CD1c-positive myeloid dendritic cell (primary cell): ENCODE results near the gene SNX10.

Experiments used
- DNase-seq: peaks from one replicate; pipeline ENCODE4 v3.0.0-alpha.2; 2016; ENCODE audit errors: extremely low spot score

The SNX10 gene

GRCh38 chr7:26334166-26334859 is 42.7 kb downstream of the SNX10 start:
- no peak for DNase-seq

- DNase-seq = peak; percentile 36
Observed at GRCh38 chr7:26337232-26337865, 45.7 kb downstream of the SNX10 start.

GRCh38 chr7:26340476-26341018 is 48.9 kb downstream of the SNX10 start:
- DNase-seq = no peak

DNA sequence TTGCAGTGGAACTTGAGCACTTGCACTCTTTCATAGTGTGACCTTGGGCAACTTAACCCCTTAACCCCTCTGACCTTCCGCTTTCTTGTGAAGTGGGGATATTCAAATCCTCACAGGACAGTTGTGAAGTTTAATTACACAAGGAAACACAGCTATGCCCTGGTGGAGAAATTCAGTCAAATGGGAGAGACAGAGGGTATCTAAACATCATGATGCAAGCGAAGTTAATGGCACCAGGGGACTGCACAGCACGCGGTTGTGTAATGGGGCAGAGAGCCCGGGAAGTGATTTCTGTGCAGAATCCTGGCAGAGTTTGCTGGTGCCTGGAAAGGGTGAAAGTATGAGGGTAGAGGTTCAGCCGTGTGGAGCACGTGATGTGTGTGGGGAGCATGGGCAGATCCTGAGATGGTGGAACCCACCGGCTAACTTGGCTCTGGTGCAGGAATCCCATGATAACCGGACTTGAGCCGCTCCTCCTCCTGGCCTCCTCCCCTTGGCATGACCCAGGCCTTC is 51.7 kb downstream of the SNX10 start:
- DNase-seq = no peak

- no peak for DNase-seq
Observed at GRCh38 chr7:26343837-26344236, 52.2 kb downstream of the SNX10 start.

GRCh38 chr7:26345202-26345601 is 53.5 kb downstream of the SNX10 start:
- DNase-seq = no peak

- no peak for DNase-seq
Observed at GRCh38 chr7:26345837-26346236, 54.2 kb downstream of the SNX10 start.

DNA sequence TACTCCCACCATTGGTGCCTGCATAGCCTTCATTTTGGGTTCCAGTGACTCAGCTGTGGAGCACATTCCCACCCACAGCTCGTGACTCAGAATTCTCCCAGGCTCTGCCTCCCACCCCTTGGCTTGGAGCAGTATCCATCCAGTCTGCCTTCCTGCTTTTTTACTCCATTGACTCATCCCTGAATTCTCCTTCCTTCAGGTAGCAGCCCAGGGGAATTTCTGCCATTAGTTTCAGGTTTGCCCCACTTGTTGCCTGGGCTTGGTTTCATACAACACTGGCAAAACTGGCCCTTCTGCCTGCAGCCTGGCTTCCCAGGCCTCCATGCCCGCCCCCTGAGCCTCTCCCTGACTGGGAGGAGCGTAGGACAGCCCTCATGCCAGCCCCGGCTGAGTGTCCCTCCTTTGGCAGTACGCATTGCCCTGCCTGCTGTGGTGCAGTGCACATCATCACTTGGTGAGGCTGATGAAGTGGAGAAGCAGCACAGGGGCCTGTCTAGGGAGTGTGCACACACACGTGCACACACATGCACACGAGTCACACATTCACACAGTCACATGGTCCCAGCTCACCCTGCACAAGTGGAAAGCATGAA is 55.0 kb downstream of the SNX10 start:
- peak; percentile 37 for DNase-seq

DNA sequence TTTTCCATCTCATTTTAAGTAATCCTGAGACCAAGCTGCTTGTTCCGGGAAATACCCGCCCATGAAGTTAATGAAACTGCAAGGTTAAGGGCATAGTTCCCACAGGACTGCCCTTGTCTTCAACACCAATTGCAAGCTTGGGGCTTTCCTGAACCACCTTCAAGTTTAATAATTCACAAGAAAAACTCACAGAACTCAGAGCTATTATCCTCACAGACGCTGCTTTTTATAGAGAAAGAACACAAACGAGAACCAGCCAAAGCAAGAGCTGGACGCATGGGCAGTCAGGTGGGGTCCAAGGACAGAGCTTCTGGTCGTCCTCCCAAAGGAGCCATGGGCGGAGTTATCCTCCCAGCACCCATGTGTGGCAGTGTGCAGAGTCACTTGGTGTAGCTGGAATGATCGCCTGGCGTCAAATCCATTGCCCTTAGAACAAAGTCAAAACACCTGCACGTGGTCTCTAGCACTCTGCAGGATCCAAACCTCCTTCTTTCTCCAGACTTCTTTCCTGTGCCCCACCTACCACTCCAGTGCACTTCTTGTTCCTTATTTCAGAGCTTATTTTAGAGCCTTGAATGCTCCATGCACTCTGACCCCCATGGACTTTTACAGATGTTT is 56.7 kb downstream of the SNX10 start:
- peak; percentile 21 for DNase-seq

DNA sequence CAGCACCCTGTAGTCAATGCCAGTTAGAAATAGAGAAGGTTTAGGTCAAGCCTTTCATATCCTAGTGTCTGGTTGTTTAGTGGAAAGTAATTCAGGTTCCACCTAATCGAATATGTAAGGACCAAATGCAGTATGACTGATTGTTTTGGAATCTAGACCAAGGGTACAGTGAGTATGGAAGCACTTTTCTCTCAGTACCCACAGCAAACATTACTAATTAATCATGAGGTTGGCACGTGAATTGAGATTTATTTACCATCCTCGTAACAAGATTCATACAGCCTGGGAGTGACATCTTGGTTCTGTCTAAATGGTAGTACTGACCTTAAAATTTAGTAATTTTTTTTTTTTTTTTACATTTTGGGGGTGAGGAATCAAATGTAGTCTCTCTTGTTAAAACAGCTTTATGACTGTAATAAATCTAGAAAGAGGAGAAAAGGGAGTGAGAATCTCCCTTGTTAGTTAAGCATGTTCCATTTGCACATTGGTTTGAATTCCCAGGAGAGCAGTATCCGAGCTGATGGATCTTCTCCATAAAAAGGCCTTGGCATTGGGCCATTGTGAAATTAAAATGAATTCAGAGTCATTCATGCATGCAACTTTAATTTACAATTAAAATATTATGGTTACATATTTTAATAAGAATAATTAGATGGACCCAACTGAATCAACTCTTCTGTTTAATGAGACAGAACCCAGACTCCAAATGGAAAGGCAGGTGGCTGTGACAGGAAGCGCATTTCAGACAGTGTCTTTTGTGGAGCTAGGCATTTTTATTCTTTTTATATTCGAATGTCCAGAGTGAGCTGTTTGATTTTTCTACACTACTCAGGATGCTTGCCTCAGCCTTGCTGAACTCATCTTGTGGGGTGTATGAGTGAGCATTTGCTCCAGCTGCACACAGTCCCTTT is 57.6 kb downstream of the SNX10 start:
- DNase-seq = no peak

- no peak for DNase-seq
Observed at GRCh38 chr7:26351171-26351570, 59.5 kb downstream of the SNX10 start.

DNA sequence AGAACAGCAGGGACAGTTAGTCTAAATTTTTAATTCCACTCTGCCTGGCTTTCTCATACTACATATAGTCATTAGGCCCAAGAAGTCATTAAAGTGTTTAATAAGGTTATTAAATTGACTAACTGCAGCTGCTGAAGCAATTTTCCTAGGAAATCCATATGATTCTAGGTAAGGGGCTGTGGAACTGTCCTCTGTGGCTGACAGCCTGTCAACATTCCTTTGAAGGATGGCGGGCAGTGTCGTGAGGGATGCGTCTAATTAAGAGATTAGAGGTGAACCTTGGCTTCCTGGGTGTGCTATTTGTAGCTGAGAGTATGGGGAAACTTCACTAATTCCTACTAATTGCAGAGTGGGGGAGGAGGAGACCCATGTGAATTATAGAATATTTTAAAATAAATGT is 64.6 kb downstream of the SNX10 start:
- DNase-seq = no peak

GRCh38 chr7:26356929-26357798 is 65.5 kb downstream of the SNX10 start:
- DNase-seq = no peak

- DNase-seq = no peak
Observed at GRCh38 chr7:26357799-26358151, 66.1 kb downstream of the SNX10 start.

- peak; percentile 84 for DNase-seq
Observed at GRCh38 chr7:26360650-26361049, 69.0 kb downstream of the SNX10 start.

GRCh38 chr7:26361637-26362036 is 70.0 kb downstream of the SNX10 start:
- no peak for DNase-seq

DNA sequence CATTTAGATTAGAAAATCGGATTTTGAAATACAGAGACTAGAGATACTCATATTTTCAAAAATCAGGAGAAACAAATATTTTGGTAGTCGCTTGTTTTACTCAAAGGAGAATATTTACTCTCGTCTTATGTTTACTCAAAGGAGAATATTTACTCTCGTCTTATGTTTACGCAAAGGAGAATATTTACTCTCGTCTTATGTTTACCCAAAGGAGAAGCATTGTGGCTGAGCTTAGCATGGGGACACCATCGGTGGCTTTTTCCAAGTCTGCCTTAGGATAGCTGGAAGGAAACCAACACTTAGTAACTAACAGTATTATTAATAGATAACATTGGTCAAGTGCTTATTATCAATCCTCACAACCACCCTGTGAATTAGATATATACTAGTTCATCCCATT is 71.8 kb downstream of the SNX10 start:
- no peak for DNase-seq

DNA sequence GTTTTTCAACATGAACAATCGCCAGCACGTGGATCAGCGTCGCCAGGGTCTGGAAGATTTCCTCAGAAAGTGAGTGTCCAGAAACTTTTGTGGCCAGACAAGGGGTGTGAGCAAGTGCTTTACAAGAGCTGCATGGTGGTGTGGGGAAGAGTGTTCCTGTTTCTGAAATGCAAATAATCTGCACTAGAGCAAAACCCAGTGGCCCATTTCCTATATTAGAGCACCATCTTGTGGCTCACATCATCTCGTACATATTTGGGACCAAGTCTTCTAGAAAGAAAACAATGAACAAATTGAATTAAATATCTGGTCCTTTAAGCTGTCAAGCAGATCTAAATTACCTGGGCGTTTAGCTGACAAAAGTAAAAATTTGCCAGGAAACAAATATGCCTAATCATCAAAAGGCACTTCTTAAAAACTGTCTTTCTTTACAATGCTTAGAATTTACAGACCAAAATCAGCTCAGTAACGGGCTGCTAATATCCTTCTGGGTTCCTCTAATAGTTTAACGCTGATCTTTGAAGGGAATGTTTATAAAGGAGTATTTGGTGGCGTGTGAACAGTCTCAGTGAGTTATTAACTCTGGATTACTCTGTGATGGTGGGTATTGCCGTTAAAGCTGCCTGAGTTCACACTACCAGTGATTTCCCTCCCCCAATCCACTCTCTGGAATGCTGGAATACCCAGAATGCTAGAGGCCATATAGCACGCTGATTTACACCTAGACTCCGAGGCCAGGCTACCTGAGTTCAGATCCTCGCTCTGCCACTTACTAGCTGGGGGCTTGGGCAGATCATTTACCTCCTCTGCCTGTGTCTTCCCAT is 73.6 kb downstream of the SNX10 start:
- DNase-seq = peak; percentile 91

GRCh38 chr7:26365901-26366275 is 74.2 kb downstream of the SNX10 start:
- no peak for DNase-seq
